CD14-positive monocyte (primary cell): Measurements from ENCODE around the gene SPAG7. TPM values are rescaled to one million over a fixed set of nuclear protein-coding genes. Genes with fewer than 3 reads are reported as not detected.
A peak's percentile ranks its signal among the peaks of the same experiment; 100 is the strongest.

Experiments
- DNase-seq, 3 donors: peaks; one replicate each; pipeline ENCODE4 v3.0.0-alpha.2; 2011 to 2022
- H2AFZ ChIP-seq: 2 replicates; pipeline ENCODE4 v1.6.0; 2012; ENCODE audit warnings: mild to moderate bottlenecking, low read depth, low read length, inconsistent platforms; ENCODE audit not compliant: insufficient read depth, poor library complexity, severe bottlenecking
- H3K27ac ChIP-seq, 2 donors: 1 replicate in 1 of 2; 2 replicates in 1 of 2; pipeline ENCODE4 v1.5.1; 2012 to 2013; ENCODE audit warnings: low read length in 2 of 2, control low read depth in 1 of 2, inconsistent platforms in 1 of 2, low read depth in 1 of 2, mild to moderate bottlenecking in 1 of 2
- H3K27me3 ChIP-seq, 2 donors: one replicate each; pipeline versions ENCODE4 v1.6.0 to v1.6.1; 2011 to 2013; ENCODE audit warnings: low read length in 2 of 2; ENCODE audit not compliant: control insufficient read depth in 2 of 2, insufficient read depth in 2 of 2
- H3K36me3 ChIP-seq, 2 donors: replicated peaks in 1 of 2; 1 replicate in 1 of 2; 2 replicates in 1 of 2; pipeline versions ENCODE4 v1.5.1 to v1.6.1; 2012 to 2013; ENCODE audit warnings: low read length in 2 of 2, control low read depth in 1 of 2, inconsistent platforms in 1 of 2, mild to moderate bottlenecking in 1 of 2; ENCODE audit not compliant: insufficient read depth in 2 of 2, control insufficient read depth in 1 of 2
- H3K4me1 ChIP-seq, 2 donors: 1 replicate in 1 of 2; 2 replicates in 1 of 2; pipeline versions ENCODE4 v1.5.1 to v1.6.1; 2012 to 2013; ENCODE audit warnings: low read length in 2 of 2, control low read depth in 1 of 2, inconsistent platforms in 1 of 2, mild to moderate bottlenecking in 1 of 2, moderate library complexity in 1 of 2; ENCODE audit not compliant: insufficient read depth in 2 of 2, control insufficient read depth in 1 of 2
- H3K4me2 ChIP-seq: replicated peaks from 2 replicates; pipeline ENCODE3; 2012; ENCODE audit warnings: low read length, moderate library complexity, mild to moderate bottlenecking; ENCODE audit not compliant: poor library complexity, severe bottlenecking; ENCODE audit errors: extremely low read depth
- H3K4me3 ChIP-seq, 3 experiments: fragments of 200-600 bp in 1 of 3; sonication (generic) in 1 of 3; replicated peaks in 1 of 3; 1 replicate in 2 of 3; 2 replicates in 1 of 3; pipeline ENCODE4 v1.5.1; 2011 to 2013; ENCODE audit warnings: low read length in 3 of 3, mild to moderate bottlenecking in 3 of 3, control low read depth in 2 of 3, low read depth in 2 of 3, inconsistent platforms in 1 of 3, moderate library complexity in 1 of 3
- H3K79me2 ChIP-seq: 2 replicates; pipeline ENCODE4 v1.6.0; 2012; ENCODE audit warnings: mild to moderate bottlenecking, control low read depth, inconsistent platforms, low read length, moderate library complexity; ENCODE audit not compliant: insufficient read depth
- H3K9ac ChIP-seq: 2 replicates; pipeline ENCODE4 v1.6.0; 2017; ENCODE audit warnings: low read length, mild to moderate bottlenecking; ENCODE audit not compliant: insufficient read depth, poor library complexity, severe bottlenecking
- H3K9me3 ChIP-seq, 2 donors: replicated peaks in 1 of 2; 1 replicate in 1 of 2; 2 replicates in 1 of 2; pipeline versions ENCODE4 v1.5.1 to v1.6.1; 2012 to 2013; ENCODE audit warnings: low read length in 2 of 2, control low read depth in 1 of 2; ENCODE audit not compliant: control insufficient read depth in 1 of 2, insufficient read depth in 1 of 2
- H4K20me1 ChIP-seq: 2 replicates; pipeline ENCODE4 v1.6.0; 2012; ENCODE audit warnings: mild to moderate bottlenecking, low read length, control low read depth, moderate library complexity; ENCODE audit not compliant: insufficient read depth
- H3K27ac Mint-ChIP-seq, 7 donors: one replicate each; pipeline ENCODE4 v1.8.0; 2020; ENCODE audit warnings: mild to moderate bottlenecking in 7 of 7, mixed read lengths in 7 of 7, moderate library complexity in 6 of 7, inconsistent platforms in 2 of 7
- H3K27me3 Mint-ChIP-seq, 3 donors: one replicate each; pipeline ENCODE4 v1.8.0; 2021 to 2022; ENCODE audit warnings: low read depth in 3 of 3, mild to moderate bottlenecking in 3 of 3, mixed read lengths in 3 of 3, moderate library complexity in 3 of 3, inconsistent platforms in 1 of 3
- H3K36me3 Mint-ChIP-seq, 2 donors: one replicate each; pipeline ENCODE4 v1.8.0; 2020; ENCODE audit warnings: mixed read lengths in 2 of 2, inconsistent platforms in 1 of 2, mild to moderate bottlenecking in 1 of 2
- H3K4me1 Mint-ChIP-seq: one replicate; pipeline ENCODE4 v1.8.0; 2020; ENCODE audit warnings: mild to moderate bottlenecking, mixed read lengths
- H3K4me3 Mint-ChIP-seq, 2 donors: one replicate each; pipeline ENCODE4 v1.8.0; 2020; ENCODE audit warnings: mild to moderate bottlenecking in 2 of 2, mixed read lengths in 2 of 2, moderate library complexity in 1 of 2
- H3K9me3 Mint-ChIP-seq, 7 donors: one replicate each; pipeline ENCODE4 v1.8.0; 2020 to 2022; ENCODE audit warnings: mixed read lengths in 7 of 7, mild to moderate bottlenecking in 6 of 7, moderate library complexity in 6 of 7, inconsistent platforms in 2 of 7
- CTCF ChIP-seq: fragments of 200-600 bp; IDR thresholded peaks from one replicate; pipeline ENCODE4 v1.8.0; 2022; ENCODE audit warnings: antibody characterized with exemption, mild to moderate bottlenecking
- WGBS: methylation state at CpG from one replicate; pipeline ENCODE4 v1.1.5; 2013; ENCODE audit warnings: missing lambda C conversion rate; ENCODE audit not compliant: insufficient coverage; 5-methylcytosine and 5-hydroxymethylcytosine counted together
- intact Hi-C, 2 donors: fragments of 100-400 bp; cut with micrococcal nuclease; formaldehyde crosslinking; loops; one replicate each; pipeline versions ENCODE4 v1.15.0 to v1.15.1; 2023
- polyA plus RNA-seq, 3 donors: library from polyadenylated mRNA; depleted of rRNA in 1 of 3; unstranded in 2 of 3; stranded (reverse) in 1 of 3; fragments of 300-500 nt in 2 of 3; fragments of >200 nt in 1 of 3; fragmentation: Illumina TruSeq in 2 of 3; gene quantifications; 1 replicate in 2 of 3; 2 replicates in 1 of 3; pipeline ENCODE4 v1.2.3, GENCODE V29; 2012 to 2021

SPAG7 gene
- polyA plus RNA-seq, 3 donors, result 75.6 to 96.7 (median 85.1) TPM

DNA sequence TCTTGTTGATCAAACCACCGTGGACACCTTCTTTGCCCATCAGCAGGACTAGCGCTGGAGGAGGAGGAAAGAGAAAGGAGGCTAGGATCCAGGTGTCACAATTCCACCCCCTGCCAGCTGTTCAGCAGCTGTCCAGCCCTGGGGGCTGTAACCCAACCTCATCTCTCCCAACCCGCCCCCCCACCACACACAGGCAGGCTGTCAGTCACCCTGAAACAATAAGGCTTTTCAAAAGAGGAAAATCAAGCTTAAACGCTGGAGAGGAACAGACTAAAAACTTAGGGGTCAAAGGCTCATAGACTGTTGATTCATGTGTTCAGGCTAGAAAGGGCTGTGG, 21.7 kb downstream of the SPAG7 start:
- Mint-ChIP-seq H3K36me3 (peaks cover 44 to 51% of the 10 kb centered on the region in 2 donors), H3K27me3 (peaks cover 0 to 5% (median 0%) of the 10 kb centered on the region in 3 donors), H3K4me1 (peaks cover 71% of the 10 kb centered on the region), H3K4me3 (peak overlapping the region; percentile 96 to 97), H3K27ac (peak overlapping the region; percentile 95 to 99 (median 97)), H3K9me3 (no peaks in the 10 kb centered on the region)
- H3K27me3 ChIP-seq, result no peaks in the 10 kb centered on the region
- intact Hi-C loops, result loop anchor here in 1 of 2 donors (5.0 kb wide), 2 partner anchors 44 to 179 kb away; partner anchors contain the start of gene CHRNE
- TF ChIP-seq CTCF, result no peak
- H3K27ac ChIP-seq, result peak overlapping the region; percentile 85 to 94
- H3K9ac ChIP-seq, result peak overlapping the region; percentile 45
- peaks cover 69 to 84% of the 10 kb centered on the region in 2 donors for H3K4me1 ChIP-seq
- peak overlapping the region; percentile 92 to 95 (median 94) for H3K4me3 ChIP-seq
- peaks cover 32 to 43% of the 10 kb centered on the region in 2 donors for H3K36me3 ChIP-seq
- peak overlapping the region; percentile 98 for H3K4me2 ChIP-seq
- H2AFZ ChIP-seq, result no peak overlapping the region
- DNase-seq, result no peak
- H3K79me2 ChIP-seq, result peaks cover 82% of the 10 kb centered on the region
- WGBS, result no CpG with 5 or more reads among the region's 4 CpGs
- no peaks in the 10 kb centered on the region for H3K9me3 ChIP-seq
- peaks cover 67% of the 10 kb centered on the region for H4K20me1 ChIP-seq

GRCh38 chr17:4945176-4945943, 22.3 kb downstream of the SPAG7 start:
- Mint-ChIP-seq H3K27me3 (peaks cover 0 to 5% (median 0%) of the 10 kb centered on the region in 3 donors), H3K36me3 (peaks cover 44 to 51% of the 10 kb centered on the region in 2 donors), H3K4me1 (peaks cover 68% of the 10 kb centered on the region), H3K9me3 (no peaks in the 10 kb centered on the region), H3K4me3 (peak overlapping the region; percentile 68 to 86), H3K27ac (peak overlapping the region; percentile 95 to 99 (median 97))
- peaks cover 82% of the 10 kb centered on the region for H3K79me2 ChIP-seq
- intact Hi-C loops, result loop anchor here in 1 of 2 donors (5.0 kb wide), 2 partner anchors 43 to 178 kb away; partner anchors contain the start of gene CHRNE
- H2AFZ ChIP-seq, result no peak overlapping the region
- H3K4me2 ChIP-seq, result peak overlapping the region; percentile 98
- H3K9me3 ChIP-seq, result no peaks in the 10 kb centered on the region
- no peak for TF ChIP-seq CTCF
- peak overlapping the region; percentile 2 to 94 (median 92) for H3K4me3 ChIP-seq
- no peaks in the 10 kb centered on the region for H3K27me3 ChIP-seq
- H3K36me3 ChIP-seq, result peaks cover 32 to 43% of the 10 kb centered on the region in 2 donors
- H3K27ac ChIP-seq, result peak overlapping the region; percentile 85 to 94
- WGBS, result 40% methylated on average over 3 of the region's 7 CpGs
- peaks cover 71% of the 10 kb centered on the region for H4K20me1 ChIP-seq
- H3K9ac ChIP-seq, result peak overlapping the region; percentile 61
- peak; percentile 86 to 96 (median 93) for DNase-seq
- H3K4me1 ChIP-seq, result peaks cover 65 to 83% of the 10 kb centered on the region in 2 donors
